A673 (cell line): ENCODE results near the gene CMC2. TPM values are rescaled to one million over a fixed set of nuclear protein-coding genes. Genes with fewer than 3 reads are reported as not detected.

Experiments used
- BruUV-seq: library from RNA; stranded (reverse); fragments of 400-500 nt; replicated peaks from 2 replicates; lab custom pipeline; 2021; lab: Mats Ljungman, UMichigan
- CTCF ChIA-PET: fragments of 300-600 bp; sonication (Branson Sonifier 250); formaldehyde crosslinking; loops from one replicate; lab custom pipeline; 2022; ENCODE audit warnings: antibody characterized with exemption; lab: Charles Lee
- POLR2A ChIA-PET: fragments of 300-600 bp; sonication (Branson Sonifier 250); formaldehyde crosslinking; loops from one replicate; lab custom pipeline; 2022; ENCODE audit warnings: antibody characterized with exemption; ENCODE audit not compliant: low non-redundant PET; lab: Charles Lee
- DNase-seq: peaks from one replicate; pipeline ENCODE4 v3.0.0-alpha.2; 2015; ENCODE audit warnings: low spot score
- H3K27ac ChIP-seq: fragments of 200-600 bp; sonication (generic); 2 replicates; pipeline ENCODE4 v1.5.1; 2016; ENCODE audit warnings: mixed run types, low read depth, mild to moderate bottlenecking, mixed read lengths, antibody characterized with exemption, low read length; ENCODE audit not compliant: poor library complexity, severe bottlenecking
- H3K27me3 ChIP-seq: fragments of 200-600 bp; sonication (generic); replicated peaks from 2 replicates; pipeline ENCODE4 v1.6.1; 2017; ENCODE audit warnings: mixed run types, low read depth, mild to moderate bottlenecking, mixed read lengths, antibody characterized with exemption, low read length; ENCODE audit not compliant: insufficient read depth, poor library complexity
- H3K36me3 ChIP-seq: fragments of 200-600 bp; sonication (generic); 2 replicates; pipeline ENCODE4 v1.6.1; 2016; ENCODE audit warnings: mixed run types, mild to moderate bottlenecking, mixed read lengths, antibody characterized with exemption, low read length; ENCODE audit not compliant: insufficient read depth, poor library complexity, severe bottlenecking
- H3K4me1 ChIP-seq: fragments of 200-600 bp; sonication (generic); 2 replicates; pipeline ENCODE4 v1.6.1; 2017; ENCODE audit warnings: mixed run types, mild to moderate bottlenecking, mixed read lengths, antibody characterized with exemption, low read length; ENCODE audit not compliant: insufficient read depth, poor library complexity, severe bottlenecking
- H3K4me3 ChIP-seq: fragments of 200-600 bp; sonication (generic); 2 replicates; pipeline ENCODE4 v1.5.1; 2016; ENCODE audit warnings: low read depth, mixed run types, mild to moderate bottlenecking, mixed read lengths, low read length; ENCODE audit not compliant: poor library complexity, severe bottlenecking
- H3K9me3 ChIP-seq: fragments of 200-600 bp; sonication (generic); 2 replicates; pipeline ENCODE4 v1.6.1; 2016; ENCODE audit warnings: mixed run types, low read depth, mild to moderate bottlenecking, mixed read lengths, antibody characterized with exemption, low read length; ENCODE audit not compliant: poor library complexity, severe bottlenecking
- CTCF ChIP-seq: fragments of 300-800, 200-600 bp; sonication (generic); conservative IDR thresholded peaks from 2 replicates; pipeline ENCODE4 v1.5.1; 2017; ENCODE audit warnings: low read depth, mild to moderate bottlenecking, antibody characterized with exemption, low read length, moderate library complexity, mixed read lengths
- EZH2 ChIP-seq: fragments of 200-600 bp; sonication (generic); IDR thresholded peaks from 2 replicates; pipeline ENCODE4 v1.6.1; 2017; ENCODE audit warnings: borderline replicate concordance, low read depth, mild to moderate bottlenecking, mixed read lengths, antibody characterized with exemption, low read length; ENCODE audit not compliant: poor library complexity, severe bottlenecking
- intact Hi-C: fragments of 100-400 bp; cut with micrococcal nuclease; formaldehyde crosslinking; loops from one replicate; pipeline ENCODE4 v1.10.0; 2022; ENCODE audit not compliant: unreplicated experiment
- total RNA-seq: library from RNA; stranded (reverse); gene quantifications from 2 replicates; pipeline ENCODE4 v1.2.3, GENCODE V29; 2021

The CMC2 gene
- total RNA-seq, 1 experiment from 2014 or later, result 129 TPM

DNA sequence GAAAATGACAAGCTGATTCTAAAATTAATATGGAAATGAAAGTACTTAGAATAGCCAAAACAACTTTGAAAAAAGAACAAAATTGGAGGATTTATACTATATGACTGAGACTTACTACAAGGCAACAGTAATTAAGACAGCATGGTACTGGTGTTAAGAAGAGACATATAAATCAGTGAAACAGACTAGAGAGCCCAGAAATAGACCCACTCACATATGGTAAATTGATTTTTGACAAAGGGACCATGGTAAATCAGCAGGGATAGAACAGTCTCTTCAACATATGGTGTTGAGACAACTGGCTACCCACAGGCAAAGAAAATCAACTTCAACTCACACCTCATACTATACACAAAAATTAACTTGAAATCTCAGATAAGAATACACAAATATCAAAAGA is 12.9 kb downstream of the CMC2 start:
- no peaks in the 10 kb centered on the region for H3K27me3 ChIP-seq
- H3K9me3 ChIP-seq, result no peaks in the 10 kb centered on the region
- POLR2A ChIA-PET, result interaction anchor here (0.6 kb wide), 2 partner anchors 10 to 11 kb away, joined by 3 to 4 read pairs; no protein-coding TSS in a partner anchor
- DNase-seq, result peak; percentile 26
- no peak overlapping the region for H3K4me3 ChIP-seq
- H3K36me3 ChIP-seq, result no peaks in the 10 kb centered on the region
- no peak overlapping the region for H3K27ac ChIP-seq
- CTCF ChIA-PET, result interaction anchor here (1.1 kb wide), 1 partner anchor 19 kb away, joined by 3 read pairs; no protein-coding TSS in a partner anchor
- peaks cover 36% of the 10 kb centered on the region for H3K4me1 ChIP-seq
- no TSS peak for BruUV-seq
- intact Hi-C loops, result no loop called here
- TF ChIP-seq EZH2, result no peak
- no peak for TF ChIP-seq CTCF

GRCh38 chr16:80993307-80993706 is 13.4 kb downstream of the CMC2 start:
- peak; percentile 41 for DNase-seq
- intact Hi-C loops, result no loop called here
- no TSS peak for BruUV-seq
- H3K4me3 ChIP-seq, result no peak overlapping the region
- POLR2A ChIA-PET, result no interaction called here
- H3K9me3 ChIP-seq, result no peaks in the 10 kb centered on the region
- peaks cover 36% of the 10 kb centered on the region for H3K4me1 ChIP-seq
- TF ChIP-seq EZH2 (no peak), CTCF (no peak)
- H3K27me3 ChIP-seq, result no peaks in the 10 kb centered on the region
- H3K27ac ChIP-seq, result no peak overlapping the region
- CTCF ChIA-PET, result interaction anchor here (1.1 kb wide), 1 partner anchor 18 kb away, joined by 3 read pairs; no protein-coding TSS in a partner anchor
- H3K36me3 ChIP-seq, result no peaks in the 10 kb centered on the region

- Histone ChIP-seq H3K4me1 (peaks cover 35% of the 10 kb centered on the region), H3K4me3 (no peak overlapping the region), H3K27ac (no peak overlapping the region), H3K9me3 (no peaks in the 10 kb centered on the region), H3K27me3 (no peaks in the 10 kb centered on the region), H3K36me3 (no peaks in the 10 kb centered on the region)
- POLR2A ChIA-PET, result interaction anchor here (0.6 kb wide), 1 partner anchor 132 kb away, joined by 9 read pairs; no protein-coding TSS in a partner anchor
- DNase-seq, result no peak
- TF ChIP-seq EZH2, result no peak
- no peak for TF ChIP-seq CTCF
- BruUV-seq, result no TSS peak
- CTCF ChIA-PET, result interaction anchor here (1.1 kb wide), 1 partner anchor 18 kb away, joined by 3 read pairs; no protein-coding TSS in a partner anchor
- intact Hi-C loops, result no loop called here
Measured at GRCh38 chr16:80992676-80993293, 13.9 kb downstream of the CMC2 start.
